Hematopoietic multipotent progenitor cell (in vitro differentiated cells): ENCODE measurements around the gene PKN3. TPM values are rescaled to one million over a fixed set of nuclear protein-coding genes. Genes with fewer than 3 reads are reported as not detected.
A peak's percentile ranks its signal among the peaks of the same experiment; 100 is the strongest.
"Not testable (repeated sequence)": the region's sequence is repeated elsewhere in the genome, so short reads cannot be mapped to it uniquely, and the experiment has no call there.

Experiments used
- DNase-seq, 3 donors: peaks; one replicate each; pipeline ENCODE4 v3.0.0-alpha.2; 2011 to 2015; ENCODE audit warnings: low read depth in 2 of 3, low spot score in 2 of 3
- total RNA-seq: library from RNA; depleted of rRNA; stranded (reverse); fragments of >200 nt; gene quantifications from one replicate; pipeline ENCODE4 v1.2.3, GENCODE V29; 2012

PKN3 gene
- 22.4 TPM for total RNA-seq

GRCh38 chr9:128702445-128702948 lies at the start of gene PKN3:
Gene PKN3 (plus strand): TSS chr9:128702503. CDS start chr9:128702916, 413 bp downstream.
- peak; percentile 66 to 88 (median 86) for DNase-seq

GRCh38 chr9:128653908-128654307 lies 48.4 kb upstream of the PKN3 start:
- DNase-seq = no peak

GRCh38 chr9:128654481-128654880 lies 47.8 kb upstream of the PKN3 start:
- no peak for DNase-seq

GRCh38 chr9:128656416-128657343 lies 45.6 kb upstream of the PKN3 start, which contains the start of gene DYNC2I2:
Gene DYNC2I2 (minus strand): TSS chr9:128656847. CDS start chr9:128656726, 121 bp downstream.
- DNase-seq = peak; percentile 95 to 96 (median 96)

- no peak for DNase-seq
Observed at GRCh38 chr9:128657344-128657704, 45.0 kb upstream of the PKN3 start.

- DNase-seq = no peak
Observed at GRCh38 chr9:128657796-128658195, 44.5 kb upstream of the PKN3 start.

GRCh38 chr9:128666481-128666941 lies 35.8 kb upstream of the PKN3 start:
- not testable (repeated sequence) for DNase-seq

- DNase-seq = no peak
Observed at GRCh38 chr9:128669786-128670185, 32.5 kb upstream of the PKN3 start.

GRCh38 chr9:128675382-128675781 lies 26.9 kb upstream of the PKN3 start:
- DNase-seq = no peak

GRCh38 chr9:128677794-128678193 lies 24.5 kb upstream of the PKN3 start:
- DNase-seq = no peak

- peak in 2 of 3 donors; percentile 65 to 68 for DNase-seq
Observed at GRCh38 chr9:128683340-128684064, 18.8 kb upstream of the PKN3 start.

- DNase-seq = no peak
Observed at GRCh38 chr9:128684065-128684324, 18.3 kb upstream of the PKN3 start.

- DNase-seq = peak in 2 of 3 donors; percentile 68 to 69
Observed at GRCh38 chr9:128684325-128685199, 17.7 kb upstream of the PKN3 start.

GRCh38 chr9:128685636-128686489 lies 16.4 kb upstream of the PKN3 start:
- DNase-seq = peak in 2 of 3 donors; percentile 65 to 75

- DNase-seq = no peak
Observed at GRCh38 chr9:128687453-128687852, 14.8 kb upstream of the PKN3 start.

- DNase-seq = peak; percentile 86 to 97 (median 96)
Observed at GRCh38 chr9:128688501-128689292, 13.6 kb upstream of the PKN3 start, which contains the start of gene SET. Gene SET (plus strand): TSS chr9:128689222. CDS start chr9:128689583, 361 bp downstream.

- peak in 1 of 3 donors; percentile 70 for DNase-seq
Observed at GRCh38 chr9:128689293-128689774, 13.0 kb upstream of the PKN3 start.
